Neuronal stem cell (in vitro differentiated cells): ENCODE results near the gene MMGT1.
"Not testable (repeated sequence)": the region's sequence is repeated elsewhere in the genome, so short reads cannot be mapped to it uniquely, and the experiment has no call there.

Experiments used
- DNase-seq: peaks from one replicate; pipeline ENCODE4 v3.0.0-alpha.2; 2013; ENCODE audit warnings: low spot score
- H2AFZ ChIP-seq: one replicate; pipeline ENCODE4 v1.6.1; 2013; ENCODE audit warnings: mild to moderate bottlenecking, low read length, inconsistent platforms
- H2AK5ac ChIP-seq: 2 replicates; pipeline ENCODE4 v1.6.1; 2013; ENCODE audit warnings: low read depth, mild to moderate bottlenecking, inconsistent platforms, low read length, moderate library complexity, mixed read lengths
- H2BK120ac ChIP-seq: 2 replicates; pipeline ENCODE4 v1.6.1; 2013; ENCODE audit warnings: low read depth, mild to moderate bottlenecking, inconsistent platforms, low read length, moderate library complexity, mixed read lengths
- H2BK12ac ChIP-seq: one replicate; pipeline ENCODE4 v1.6.1; 2013; ENCODE audit warnings: low read length, inconsistent platforms
- H2BK15ac ChIP-seq: 2 replicates; pipeline ENCODE4 v1.6.1; 2013; ENCODE audit warnings: mild to moderate bottlenecking, low read length, inconsistent platforms, mixed read lengths
- H2BK5ac ChIP-seq: one replicate; pipeline ENCODE4 v1.6.1; 2013; ENCODE audit warnings: inconsistent platforms, mild to moderate bottlenecking, low read length, moderate library complexity
- H3K14ac ChIP-seq: one replicate; pipeline ENCODE4 v1.6.1; 2013; ENCODE audit warnings: low read length, inconsistent platforms
- H3K18ac ChIP-seq: 2 replicates; pipeline ENCODE4 v1.6.1; 2013; ENCODE audit warnings: low read length, inconsistent platforms
- H3K23ac ChIP-seq: 2 replicates; pipeline ENCODE4 v1.6.1; 2013; ENCODE audit warnings: low read depth, mild to moderate bottlenecking, mixed read lengths, low read length, inconsistent platforms; ENCODE audit not compliant: poor library complexity
- H3K27ac ChIP-seq: replicated peaks from 3 replicates; pipeline ENCODE4 v1.5.1; 2013; ENCODE audit warnings: low read length, inconsistent platforms
- H3K27me3 ChIP-seq, 3 experiments: 2 replicates each; pipeline ENCODE4 v1.6.1; 2013; ENCODE audit warnings: low read length in 3 of 3, mild to moderate bottlenecking in 2 of 3, inconsistent platforms in 1 of 3, low read depth in 1 of 3, mixed read lengths in 1 of 3, moderate library complexity in 1 of 3; ENCODE audit not compliant: control insufficient read depth in 3 of 3, insufficient read depth in 3 of 3
- H3K36me3 ChIP-seq, 2 donors: replicated peaks in 1 of 2; 2 replicates each; pipeline ENCODE4 v1.6.1; 2013; ENCODE audit warnings: low read length in 2 of 2; ENCODE audit not compliant: control insufficient read depth in 2 of 2, insufficient read depth in 2 of 2
- H3K4ac ChIP-seq: 2 replicates; pipeline ENCODE4 v1.6.1; 2013; ENCODE audit warnings: inconsistent platforms, mild to moderate bottlenecking, low read length, moderate library complexity
- H3K4me1 ChIP-seq, 2 donors: 1 replicate in 1 of 2; 2 replicates in 1 of 2; pipeline ENCODE4 v1.6.1; 2013; ENCODE audit warnings: low read length in 2 of 2, low read depth in 1 of 2; ENCODE audit not compliant: control insufficient read depth in 2 of 2, insufficient read depth in 1 of 2
- H3K4me2 ChIP-seq: one replicate; pipeline ENCODE4 v1.6.1; 2013; ENCODE audit warnings: mild to moderate bottlenecking, low read length, inconsistent platforms; ENCODE audit not compliant: insufficient read depth, poor library complexity, severe bottlenecking
- H3K4me3 ChIP-seq, 2 donors: 2 replicates each; pipeline ENCODE4 v1.5.1; 2013; ENCODE audit warnings: low read length in 2 of 2, mild to moderate bottlenecking in 2 of 2, inconsistent platforms in 1 of 2, moderate library complexity in 1 of 2
- H3K79me1 ChIP-seq: one replicate; pipeline ENCODE4 v1.6.1; 2013; ENCODE audit warnings: low read depth, mild to moderate bottlenecking, inconsistent platforms, low read length, moderate library complexity
- H3K9ac ChIP-seq: one replicate; pipeline ENCODE4 v1.6.1; 2013; ENCODE audit warnings: mild to moderate bottlenecking, low read depth, low read length, inconsistent platforms; ENCODE audit not compliant: poor library complexity
- H3K9me3 ChIP-seq, 2 donors: replicated peaks in 1 of 2; 2 replicates each; pipeline versions ENCODE3 to v1.6.1; 2013; ENCODE audit warnings: low read length in 2 of 2, mild to moderate bottlenecking in 2 of 2, inconsistent platforms in 1 of 2, low read depth in 1 of 2, mixed read lengths in 1 of 2, moderate library complexity in 1 of 2; ENCODE audit not compliant: control insufficient read depth in 2 of 2, insufficient read depth in 1 of 2
- H4K8ac ChIP-seq: one replicate; pipeline ENCODE4 v1.6.1; 2013; ENCODE audit warnings: low read depth, mild to moderate bottlenecking, inconsistent platforms, low read length, moderate library complexity
- H4K91ac ChIP-seq: one replicate; pipeline ENCODE4 v1.6.1; 2013; ENCODE audit warnings: low read length, low read depth, mild to moderate bottlenecking, inconsistent platforms; ENCODE audit not compliant: poor library complexity
- WGBS, 2 donors: extraction: QIAGEN DNeasy Blood & Tissue Kit; methylation state at CpG; one replicate each; pipeline ENCODE4 v1.1.7; 2013; ENCODE audit warnings: missing lambda C conversion rate in 2 of 2, mixed read lengths in 1 of 2; ENCODE audit not compliant: insufficient read length in 2 of 2, insufficient replicate concordance in 1 of 2; ENCODE audit errors: extremely low coverage in 2 of 2; 5-methylcytosine and 5-hydroxymethylcytosine counted together

Gene MMGT1

DNA sequence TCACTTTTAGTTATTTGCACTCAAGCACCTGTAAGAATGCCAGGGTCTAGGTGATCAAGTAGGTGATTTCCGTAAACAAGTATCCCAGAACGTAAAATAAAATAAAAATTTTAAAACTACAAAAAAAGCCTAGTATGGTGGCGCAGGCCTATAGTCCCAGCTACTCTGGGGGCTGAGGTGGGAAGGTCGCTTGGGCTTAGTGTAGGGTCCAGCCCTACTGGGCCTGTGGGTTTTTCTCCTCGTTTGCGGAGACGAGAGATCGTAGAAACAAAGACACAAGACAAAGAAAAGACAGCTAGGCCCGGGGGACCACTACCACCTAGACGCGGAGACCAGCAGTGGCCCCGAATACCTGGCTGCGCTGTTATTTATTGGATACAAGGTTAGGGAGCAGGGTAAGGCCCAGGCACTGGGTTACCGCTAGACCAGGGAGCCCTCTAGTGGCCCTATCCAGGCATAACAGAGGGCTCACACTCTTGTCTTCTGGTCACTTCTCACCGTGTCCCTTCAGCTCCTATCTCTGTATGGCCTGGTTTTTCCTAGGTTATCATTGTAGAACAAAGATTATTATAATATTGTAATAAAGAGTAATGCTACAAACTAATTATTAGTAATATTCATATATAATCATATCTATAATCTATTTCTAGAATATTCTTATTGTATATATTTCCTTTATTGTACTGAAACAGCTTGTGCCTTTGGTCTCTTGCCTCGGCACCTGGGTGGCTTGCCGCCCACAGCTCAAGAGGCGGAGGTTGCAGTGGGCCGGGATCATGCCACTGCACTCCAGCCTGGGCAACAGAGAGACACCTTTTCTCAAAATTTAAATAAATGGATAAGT lies 41.9 kb downstream of the MMGT1 start:
- H3K27ac ChIP-seq: no peak overlapping the region
- H2BK120ac ChIP-seq: no peak overlapping the region
- H3K36me3 ChIP-seq: no peaks in the 10 kb centered on the region
- H3K9ac ChIP-seq: no peak overlapping the region
- no peak overlapping the region for H3K18ac ChIP-seq
- peak; percentile 6 for DNase-seq
- H4K91ac ChIP-seq: no peak overlapping the region
- H3K4ac ChIP-seq: no peak overlapping the region
- no peak overlapping the region for H2AK5ac ChIP-seq
- H3K4me2 ChIP-seq: no peak overlapping the region
- no peak overlapping the region for H3K23ac ChIP-seq
- no peak overlapping the region for H2BK15ac ChIP-seq
- H3K79me1 ChIP-seq: no peaks in the 10 kb centered on the region
- H2BK12ac ChIP-seq: no peak overlapping the region
- WGBS, 2 donors: no CpG with 5 or more reads among the region's 19 CpGs
- no peak overlapping the region for H3K14ac ChIP-seq
- H3K27me3 ChIP-seq: peaks cover 0 to 11% (median 0%) of the 10 kb centered on the region in 3 experiments
- H3K9me3 ChIP-seq: no peaks in the 10 kb centered on the region
- H3K4me3 ChIP-seq: no peak overlapping the region
- H2BK5ac ChIP-seq: no peak overlapping the region
- H2AFZ ChIP-seq: peak overlapping the region; percentile 52
- H4K8ac ChIP-seq: no peak overlapping the region
- no peaks in the 10 kb centered on the region for H3K4me1 ChIP-seq

DNA sequence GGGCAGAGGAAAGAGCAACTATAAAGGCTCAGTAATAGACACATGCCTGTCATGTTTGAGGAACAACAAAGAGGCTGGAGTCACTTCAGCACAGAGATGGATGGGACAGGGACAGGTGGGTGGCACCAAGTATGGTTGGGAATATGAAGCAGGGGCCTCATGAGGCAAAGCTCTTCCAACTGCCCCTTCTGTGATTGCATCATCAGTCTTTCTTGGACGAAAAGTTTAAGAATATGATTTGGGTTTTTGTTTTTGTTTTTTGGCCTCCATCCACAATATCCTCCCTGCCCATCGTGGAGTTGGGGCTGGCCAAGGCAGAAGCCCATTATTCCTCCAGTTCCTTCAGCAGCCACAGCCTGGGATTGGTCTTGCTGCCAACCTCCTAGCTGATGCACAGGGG lies 45.9 kb downstream of the MMGT1 start:
- peaks cover 0 to 13% (median 0%) of the 10 kb centered on the region in 3 experiments for H3K27me3 ChIP-seq
- H2AFZ ChIP-seq: no peak overlapping the region
- no peak overlapping the region for H3K9ac ChIP-seq
- H2BK15ac ChIP-seq: no peak overlapping the region
- no peak overlapping the region for H2BK120ac ChIP-seq
- H3K9me3 ChIP-seq: no peaks in the 10 kb centered on the region
- no peak overlapping the region for H4K91ac ChIP-seq
- H3K23ac ChIP-seq: no peak overlapping the region
- no peaks in the 10 kb centered on the region for H3K36me3 ChIP-seq
- no peaks in the 10 kb centered on the region for H3K79me1 ChIP-seq
- no peak overlapping the region for H3K4me2 ChIP-seq
- no peak overlapping the region for H3K18ac ChIP-seq
- no peak overlapping the region for H3K4ac ChIP-seq
- H3K4me3 ChIP-seq: no peak overlapping the region
- H2AK5ac ChIP-seq: no peak overlapping the region
- no peaks in the 10 kb centered on the region for H3K4me1 ChIP-seq
- H3K14ac ChIP-seq: no peak overlapping the region
- no peak overlapping the region for H3K27ac ChIP-seq
- H2BK5ac ChIP-seq: no peak overlapping the region
- no CpG with 5 or more reads among the region's 2 CpGs for WGBS, 2 donors
- no peak overlapping the region for H2BK12ac ChIP-seq
- no peak for DNase-seq
- H4K8ac ChIP-seq: no peak overlapping the region

- Histone ChIP-seq H3K9me3 (no peaks in the 10 kb centered on the region), H4K91ac (no peak overlapping the region), H3K36me3 (no peaks in the 10 kb centered on the region), H3K18ac (no peak overlapping the region), H3K4ac (no peak overlapping the region), H2BK12ac (no peak overlapping the region), H3K27ac (no peak overlapping the region), H3K79me1 (no peaks in the 10 kb centered on the region), H3K4me3 (no peak overlapping the region), H3K14ac (no peak overlapping the region), H4K8ac (no peak overlapping the region), H3K4me2 (no peak overlapping the region), H3K27me3 (peaks cover 0 to 6% (median 0%) of the 10 kb centered on the region in 3 experiments), H2BK5ac (no peak overlapping the region), H2BK15ac (no peak overlapping the region), H2AK5ac (no peak overlapping the region), H3K23ac (no peak overlapping the region), H2BK120ac (no peak overlapping the region), H3K4me1 (no peaks in the 10 kb centered on the region), H3K9ac (no peak overlapping the region), H2AFZ (no peak overlapping the region)
- DNase-seq: no peak
- no CpG with 5 or more reads among the region's 5 CpGs for WGBS, 2 donors
Observed at GRCh38 chrX:135923353-135923752, 50.4 kb downstream of the MMGT1 start.

- no CpG with 5 or more reads among the region's 1 CpG for WGBS, 2 donors
Observed at GRCh38 chrX:135920516-135920915, 53.3 kb downstream of the MMGT1 start.

More at GRCh38 chrX:135920516-135920915, 53.3 kb downstream of the MMGT1 start:
- not testable (repeated sequence) for H2AFZ ChIP-seq, H3K23ac ChIP-seq, H2BK15ac ChIP-seq, H3K79me1 ChIP-seq, H3K4me2 ChIP-seq, DNase-seq, H2BK120ac ChIP-seq, H4K8ac ChIP-seq, H3K9ac ChIP-seq, H2BK5ac ChIP-seq, H2AK5ac ChIP-seq, H3K14ac ChIP-seq, H3K9me3 ChIP-seq, H3K4me3 ChIP-seq, H3K36me3 ChIP-seq, H3K4ac ChIP-seq, H3K18ac ChIP-seq, H2BK12ac ChIP-seq, H4K91ac ChIP-seq, H3K4me1 ChIP-seq, H3K27ac ChIP-seq
- H3K27me3 ChIP-seq: peaks cover 0 to 10% (median 0%) of the 10 kb centered on the region in 3 experiments
